Uterus (tissue), 4 donors: ENCODE results near the gene MKLN1. TPM values are rescaled to one million over a fixed set of nuclear protein-coding genes. Genes with fewer than 3 reads are reported as not detected.
A peak's percentile ranks its signal among the peaks of the same experiment; 100 is the strongest.

Source experiments
- DNase-seq, 2 donors: peaks; one replicate each; pipeline ENCODE4 v3.0.0-alpha.2; 2019 to 2020
- H3K27ac ChIP-seq, 2 donors: fragments of 200-600 bp; sonication (generic); 1 replicate in 1 of 2; 2 replicates in 1 of 2; pipeline ENCODE4 v1.5.1; 2016 to 2018
- H3K27me3 ChIP-seq, 2 donors: fragments of 200-600 bp; sonication (generic); one replicate each; pipeline ENCODE4 v1.5.1; 2018 to 2019; ENCODE audit warnings: control low read depth in 1 of 2
- H3K36me3 ChIP-seq, 2 donors: fragments of 200-600 bp; sonication (generic); one replicate each; pipeline ENCODE4 v1.5.1; 2019; ENCODE audit warnings: control low read depth in 1 of 2
- H3K4me1 ChIP-seq, 2 donors: fragments of 200-600 bp; sonication (generic); one replicate each; pipeline ENCODE4 v1.5.1; 2018 to 2019; ENCODE audit warnings: control low read depth in 1 of 2
- H3K4me3 ChIP-seq, 2 donors: fragments of 200-600 bp; sonication (generic); 1 replicate in 1 of 2; 2 replicates in 1 of 2; pipeline ENCODE4 v1.5.1; 2018 to 2019; ENCODE audit warnings: mild to moderate bottlenecking in 1 of 2
- H3K9me3 ChIP-seq, 2 donors: fragments of 200-600 bp; sonication (generic); one replicate each; pipeline ENCODE4 v1.5.1; 2019; ENCODE audit warnings: control low read depth in 1 of 2
- POLR2A ChIP-seq, 2 donors: fragments of 450-650 bp; IDR thresholded peaks; one replicate each; pipeline ENCODE4 v1.6.1; 2016; ENCODE audit warnings: antibody characterized with exemption in 2 of 2, mild to moderate bottlenecking in 1 of 2, moderate library complexity in 1 of 2
- intact Hi-C: fragments of 100-400 bp; cut with DNase I; formaldehyde crosslinking; loops from one replicate; pipeline ENCODE4 v1.15.1; 2023; ENCODE audit warnings: low total_unique reads
- total RNA-seq, 4 donors: library from RNA; depleted of rRNA in 3 of 4; stranded (reverse); fragments of >200 nt in 3 of 4; gene quantifications; one replicate each; pipeline versions ENCODE4 v1.1.0 to v1.2.4, GENCODE V29; 2014 to 2023
- TF ChIP-seq, protein P1 (sequence below), 4 experiments: fragments of 200-600 bp in 2 of 4; fragments of 450-650 bp in 2 of 4; sonication (generic) in 2 of 4; IDR thresholded peaks; one replicate each; pipeline ENCODE4 v1.5.1; 2016 to 2019; ENCODE audit warnings: antibody characterized with exemption in 4 of 4, mild to moderate bottlenecking in 2 of 4, moderate library complexity in 1 of 4
- donor health status: DM: yes; HTN: yes; CAD: no.

The MKLN1 gene
- total RNA-seq, 4 donors from 2014 or later = 52.9 to 311 (median 128) TPM

DNA sequence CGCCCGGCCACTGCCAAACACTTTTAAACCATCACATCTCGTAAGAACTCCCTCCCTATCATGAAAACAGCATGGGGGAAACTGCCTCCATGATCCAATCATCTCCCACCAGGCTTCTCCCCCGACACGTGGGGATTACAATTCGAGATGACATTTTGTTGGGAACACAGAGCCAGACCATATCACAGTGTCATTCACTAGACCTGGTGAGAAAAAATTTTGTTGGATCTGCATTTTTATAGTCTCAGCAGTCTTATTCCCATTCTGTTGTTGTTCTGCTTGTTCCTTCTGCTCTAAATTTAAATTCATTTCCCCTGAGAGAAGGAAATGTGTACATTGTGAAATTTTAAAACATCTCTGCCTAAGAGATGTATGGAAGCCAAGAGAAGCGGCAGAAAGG lies 4.8 kb upstream of the MKLN1 start:
- no peaks in the 10 kb centered on the region for H3K27me3 ChIP-seq
- H3K4me3 ChIP-seq = no peak overlapping the region
- H3K27ac ChIP-seq = no peak overlapping the region
- intact Hi-C loops = no loop called here
- no peaks in the 10 kb centered on the region for H3K4me1 ChIP-seq
- TF ChIP-seq, protein P1, sequence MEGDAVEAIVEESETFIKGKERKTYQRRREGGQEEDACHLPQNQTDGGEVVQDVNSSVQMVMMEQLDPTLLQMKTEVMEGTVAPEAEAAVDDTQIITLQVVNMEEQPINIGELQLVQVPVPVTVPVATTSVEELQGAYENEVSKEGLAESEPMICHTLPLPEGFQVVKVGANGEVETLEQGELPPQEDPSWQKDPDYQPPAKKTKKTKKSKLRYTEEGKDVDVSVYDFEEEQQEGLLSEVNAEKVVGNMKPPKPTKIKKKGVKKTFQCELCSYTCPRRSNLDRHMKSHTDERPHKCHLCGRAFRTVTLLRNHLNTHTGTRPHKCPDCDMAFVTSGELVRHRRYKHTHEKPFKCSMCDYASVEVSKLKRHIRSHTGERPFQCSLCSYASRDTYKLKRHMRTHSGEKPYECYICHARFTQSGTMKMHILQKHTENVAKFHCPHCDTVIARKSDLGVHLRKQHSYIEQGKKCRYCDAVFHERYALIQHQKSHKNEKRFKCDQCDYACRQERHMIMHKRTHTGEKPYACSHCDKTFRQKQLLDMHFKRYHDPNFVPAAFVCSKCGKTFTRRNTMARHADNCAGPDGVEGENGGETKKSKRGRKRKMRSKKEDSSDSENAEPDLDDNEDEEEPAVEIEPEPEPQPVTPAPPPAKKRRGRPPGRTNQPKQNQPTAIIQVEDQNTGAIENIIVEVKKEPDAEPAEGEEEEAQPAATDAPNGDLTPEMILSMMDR (IDR thresholded peaks at IDR 0.05) = no peak
- TF ChIP-seq POLR2A (IDR thresholded peaks at IDR 0.05) = no peak
- no peaks in the 10 kb centered on the region for H3K9me3 ChIP-seq
- no peak for DNase-seq
- H3K36me3 ChIP-seq = no peaks in the 10 kb centered on the region

DNA sequence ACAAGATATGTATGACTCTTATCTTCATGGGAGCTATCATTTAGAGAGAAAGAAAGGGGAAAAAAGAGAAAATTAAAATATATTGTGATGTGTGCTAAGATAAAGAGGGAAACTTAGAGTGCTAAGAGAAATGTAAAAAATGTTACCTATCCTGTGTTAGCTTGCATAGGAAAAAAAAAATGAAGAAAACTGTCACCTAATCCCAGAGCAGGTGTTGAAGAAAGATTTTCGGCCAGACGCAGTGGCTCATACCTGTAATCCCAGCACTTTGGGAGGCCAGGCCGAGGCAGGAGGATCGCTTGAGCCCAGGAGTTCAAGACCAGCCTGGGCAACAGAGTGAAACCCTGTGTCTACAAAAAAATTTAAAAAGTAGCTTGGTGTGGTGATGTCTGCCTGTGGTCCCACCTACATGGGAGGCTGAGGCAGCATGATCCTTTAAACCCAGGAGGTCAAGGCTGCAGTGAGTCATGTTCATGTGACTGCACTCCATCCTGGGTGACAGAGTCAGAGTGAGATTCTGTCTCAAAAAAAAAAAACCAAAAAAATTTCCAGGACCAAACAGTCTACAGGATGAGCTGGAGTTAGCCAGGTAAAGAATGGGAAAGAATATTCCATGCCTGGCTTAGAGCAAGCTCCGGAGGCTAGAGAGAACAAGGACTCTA lies 2.4 kb upstream of the MKLN1 start:
- no peaks in the 10 kb centered on the region for H3K36me3 ChIP-seq
- peak overlapping the region in 1 of 2 donors; percentile 96 for H3K27ac ChIP-seq
- H3K4me3 ChIP-seq = no peak overlapping the region
- intact Hi-C loops = no loop called here
- no peak for TF ChIP-seq POLR2A (IDR thresholded peaks at IDR 0.05)
- TF ChIP-seq, protein P1 (IDR thresholded peaks at IDR 0.05) = no peak
- H3K4me1 ChIP-seq = no peaks in the 10 kb centered on the region
- H3K9me3 ChIP-seq = no peaks in the 10 kb centered on the region
- no peak for DNase-seq
- H3K27me3 ChIP-seq = no peaks in the 10 kb centered on the region

DNA sequence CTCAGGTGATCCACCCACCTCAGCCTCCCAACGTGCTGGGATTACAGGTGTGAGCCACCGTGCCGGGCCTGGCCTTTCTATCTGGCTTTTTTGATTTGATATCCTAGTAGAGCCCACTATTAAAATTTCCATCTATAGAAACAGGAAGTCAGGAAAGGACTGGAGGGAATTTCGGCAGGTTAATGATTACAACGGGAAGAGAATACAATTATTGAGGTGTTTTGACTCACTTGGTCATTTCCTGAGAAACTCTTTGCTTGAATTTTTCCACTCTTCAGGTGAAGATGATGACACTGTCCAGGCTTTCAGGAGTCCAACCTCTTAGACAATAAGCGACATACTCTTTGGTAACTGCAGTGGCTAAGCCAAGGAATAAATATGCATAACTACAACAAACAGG lies 1.1 kb upstream of the MKLN1 start:
- peak overlapping the region; percentile 96 for H3K27ac ChIP-seq
- intact Hi-C loops = no loop called here

DNA sequence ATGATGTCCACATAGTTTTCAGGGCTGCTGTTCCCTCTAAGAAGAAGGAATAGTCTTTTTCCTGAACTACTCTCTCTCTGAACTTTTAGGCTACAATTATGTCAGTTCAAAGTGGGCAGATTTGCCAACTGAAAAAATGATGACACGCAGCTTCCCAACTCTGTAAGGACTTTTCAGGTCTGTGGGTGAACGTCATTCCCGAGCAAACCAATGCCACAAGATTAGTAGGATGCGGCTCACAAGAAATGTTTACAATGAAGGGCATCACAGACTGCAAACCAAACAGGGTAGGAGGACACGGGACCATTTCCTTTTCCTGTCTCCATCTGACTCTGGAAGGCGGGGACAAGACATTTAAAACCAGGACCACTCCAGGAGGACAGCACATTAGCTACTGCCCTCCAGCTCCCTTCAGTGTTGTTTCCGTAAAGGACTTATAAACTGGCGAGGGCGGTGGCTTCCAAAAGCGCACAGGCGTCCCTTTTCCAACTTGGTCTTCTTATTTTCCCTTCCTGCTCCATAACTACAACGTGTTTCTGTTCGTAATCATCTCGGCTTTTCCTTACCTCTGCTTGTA lies 539 bp upstream of the MKLN1 start:
- intact Hi-C loops = no loop called here
- peak overlapping the region; percentile 79 to 89 for H3K4me3 ChIP-seq
- peak overlapping the region; percentile 96 for H3K27ac ChIP-seq
- no peaks in the 10 kb centered on the region for H3K27me3 ChIP-seq
- no peaks in the 10 kb centered on the region for H3K36me3 ChIP-seq
- TF ChIP-seq POLR2A (IDR thresholded peaks at IDR 0.05) = no peak
- TF ChIP-seq, protein P1 (IDR thresholded peaks at IDR 0.05) = no peak
- H3K9me3 ChIP-seq = no peaks in the 10 kb centered on the region
- no peaks in the 10 kb centered on the region for H3K4me1 ChIP-seq
- peak in 1 of 2 donors; percentile 52 for DNase-seq

More for the DNA sequence above, 1.1 kb upstream of the MKLN1 start:
- Histone ChIP-seq H3K9me3 (no peaks in the 10 kb centered on the region), H3K4me1 (no peaks in the 10 kb centered on the region), H3K27me3 (no peaks in the 10 kb centered on the region), H3K36me3 (no peaks in the 10 kb centered on the region), H3K4me3 (peak overlapping the region; percentile 79 to 89)
- DNase-seq = no peak
- TF ChIP-seq, protein P1 (IDR thresholded peaks at IDR 0.05) = no peak
- TF ChIP-seq POLR2A (IDR thresholded peaks at IDR 0.05) = no peak

DNA sequence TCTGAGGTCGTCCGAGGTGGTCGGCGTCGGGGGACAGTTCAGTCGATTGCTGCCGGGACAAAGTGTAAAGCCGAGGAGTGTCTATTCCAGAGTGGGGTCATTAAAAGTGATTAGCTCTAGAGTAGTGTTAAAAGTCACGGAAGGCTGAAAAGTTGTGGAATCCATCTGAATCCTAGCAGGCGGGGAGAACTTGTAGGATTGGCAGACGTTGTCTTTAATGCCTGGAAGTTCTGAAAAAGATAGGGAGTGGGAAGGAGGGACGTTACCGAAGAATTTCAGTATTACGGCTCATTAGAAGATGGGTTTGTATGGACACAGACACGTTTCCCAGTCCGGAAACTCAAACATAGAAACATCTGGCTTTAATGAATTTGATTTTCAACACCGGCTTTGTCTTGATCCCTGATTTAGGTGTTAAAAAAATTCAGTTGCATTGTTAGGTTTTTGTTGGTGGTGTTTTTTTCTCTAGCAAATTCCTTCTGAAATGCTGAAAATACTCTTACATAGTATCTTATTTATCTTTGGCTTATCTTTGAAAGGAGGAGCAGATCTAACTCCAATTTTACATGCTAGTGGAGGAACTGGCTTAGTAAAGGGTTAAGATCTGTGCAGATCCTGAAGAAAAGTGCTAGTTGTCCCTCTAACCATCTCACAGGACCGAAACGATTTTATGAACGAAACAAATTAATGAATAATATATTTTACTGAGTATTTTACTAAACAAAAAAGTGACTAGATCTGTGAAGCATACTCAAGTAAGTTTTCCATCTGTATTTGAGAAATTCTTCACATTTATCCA lies 900 bp downstream of the MKLN1 start:
- H3K27ac ChIP-seq = peak overlapping the region; percentile 96
- intact Hi-C loops = no loop called here
- TF ChIP-seq, protein P1 (IDR thresholded peaks at IDR 0.05) = no peak
- TF ChIP-seq POLR2A (IDR thresholded peaks at IDR 0.05) = peak in 1 of 2 donors; percentile 11
- H3K36me3 ChIP-seq = no peaks in the 10 kb centered on the region
- peak overlapping the region; percentile 79 to 89 for H3K4me3 ChIP-seq
- H3K9me3 ChIP-seq = no peaks in the 10 kb centered on the region
- H3K4me1 ChIP-seq = no peaks in the 10 kb centered on the region
- no peaks in the 10 kb centered on the region for H3K27me3 ChIP-seq
- no peak for DNase-seq
